COR-L47 (cell line): ENCODE measurements around the gene GTF3C5.
"Not testable (repeated sequence)": the region's sequence is repeated elsewhere in the genome, so short reads cannot be mapped to it uniquely, and the experiment has no call there.

Source experiments
- DNase-seq: peaks from one replicate; lab custom pipeline; 2025; lab: John Stamatoyannopoulos, UW

Gene GTF3C5

GRCh38 chr9:132995879-132996278 lies 34.9 kb upstream of the GTF3C5 start:
- DNase-seq: no peak

- no peak for DNase-seq
Measured at GRCh38 chr9:132996526-132996925, 34.3 kb upstream of the GTF3C5 start.

- no peak for DNase-seq
Measured at GRCh38 chr9:132997591-132997990, 33.2 kb upstream of the GTF3C5 start.

- DNase-seq: not testable (repeated sequence)
Measured at GRCh38 chr9:132998221-132998620, 32.6 kb upstream of the GTF3C5 start.

- DNase-seq: no peak
Measured at GRCh38 chr9:132998831-132999635, 31.8 kb upstream of the GTF3C5 start.

GRCh38 chr9:133002147-133003070 lies 28.4 kb upstream of the GTF3C5 start:
- no peak for DNase-seq

- no peak for DNase-seq
Measured at GRCh38 chr9:133003071-133003461, 27.7 kb upstream of the GTF3C5 start.

- DNase-seq: no peak
Measured at GRCh38 chr9:133003671-133004090, 27.1 kb upstream of the GTF3C5 start.

GRCh38 chr9:133004091-133004998 lies 26.5 kb upstream of the GTF3C5 start:
- DNase-seq: no peak

- no peak for DNase-seq
Measured at GRCh38 chr9:133004999-133005760, 25.6 kb upstream of the GTF3C5 start.

- DNase-seq: no peak
Measured at GRCh38 chr9:133005957-133006356, 24.8 kb upstream of the GTF3C5 start.

GRCh38 chr9:133006731-133007352 lies 24.0 kb upstream of the GTF3C5 start:
- DNase-seq: no peak

- DNase-seq: no peak
Measured at GRCh38 chr9:133008406-133008805, 22.4 kb upstream of the GTF3C5 start.

- no peak for DNase-seq
Measured at GRCh38 chr9:133008824-133009223, 22.0 kb upstream of the GTF3C5 start.

GRCh38 chr9:133009906-133010582 lies 20.8 kb upstream of the GTF3C5 start:
- DNase-seq: no peak

GRCh38 chr9:133014696-133015095 lies 16.1 kb upstream of the GTF3C5 start:
- DNase-seq: no peak

GRCh38 chr9:133023117-133023890 lies 7.5 kb upstream of the GTF3C5 start:
- DNase-seq: no peak

- DNase-seq: no peak
Measured at GRCh38 chr9:133026426-133026825, 4.4 kb upstream of the GTF3C5 start.

- no peak for DNase-seq
Measured at GRCh38 chr9:133027134-133027533, 3.7 kb upstream of the GTF3C5 start.
